Islet of Langerhans (tissue), 1 donor: ENCODE data around the gene ASB10.

Experiments used
- FAIRE-seq: peaks from one replicate; lab custom pipeline; 2011; peaks lifted over from hg19 to GRCh38; lab: Jason Lieb, UNC

The ASB10 gene

DNA sequence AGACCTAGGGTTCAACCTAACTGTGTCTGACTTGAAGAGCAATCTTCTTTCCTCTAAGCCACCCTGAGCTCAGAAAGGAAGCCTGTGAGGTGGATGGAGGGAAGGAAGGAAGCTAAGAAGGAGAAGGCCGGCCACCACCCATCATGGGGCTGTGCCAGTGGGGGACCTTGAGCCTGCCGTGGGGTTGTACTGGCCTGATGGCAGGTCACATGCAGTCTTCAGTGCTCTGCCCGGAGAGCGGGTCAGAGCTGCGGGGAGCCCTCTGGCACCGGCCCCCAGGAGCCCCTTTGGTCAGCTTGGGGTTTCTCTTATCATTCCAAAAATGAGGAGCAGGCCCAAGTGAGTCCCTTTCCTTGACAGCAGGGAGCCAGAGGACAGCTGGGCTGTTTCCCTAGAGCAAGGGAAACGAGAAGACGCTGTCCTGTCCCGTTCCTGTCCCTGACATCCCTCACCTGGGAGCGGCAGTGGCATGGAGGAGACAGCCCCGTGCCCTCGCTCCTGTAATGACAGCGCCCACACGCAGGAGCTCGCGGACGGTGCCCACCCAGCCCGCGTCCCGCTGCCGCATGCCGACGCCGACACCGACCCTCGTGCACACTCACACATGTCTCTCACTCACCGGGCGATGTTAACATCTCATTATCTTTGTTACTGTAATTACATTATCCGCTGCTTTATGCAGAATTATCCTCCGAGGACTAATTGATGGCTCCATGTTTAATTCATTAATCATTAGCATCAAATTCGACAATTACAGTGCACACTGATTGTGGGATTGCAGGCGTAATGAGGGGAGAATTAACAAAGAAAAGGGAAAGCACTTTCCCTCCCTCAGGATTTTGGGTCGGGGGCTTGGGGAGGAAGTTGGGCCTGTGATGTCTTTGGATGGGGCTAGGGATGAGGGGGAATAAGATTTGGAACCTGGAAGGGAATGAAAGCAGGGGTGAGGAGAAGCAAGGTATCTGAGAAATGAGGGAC lies 50.9 kb downstream of the ASB10 start:
- FAIRE-seq = no peak

DNA sequence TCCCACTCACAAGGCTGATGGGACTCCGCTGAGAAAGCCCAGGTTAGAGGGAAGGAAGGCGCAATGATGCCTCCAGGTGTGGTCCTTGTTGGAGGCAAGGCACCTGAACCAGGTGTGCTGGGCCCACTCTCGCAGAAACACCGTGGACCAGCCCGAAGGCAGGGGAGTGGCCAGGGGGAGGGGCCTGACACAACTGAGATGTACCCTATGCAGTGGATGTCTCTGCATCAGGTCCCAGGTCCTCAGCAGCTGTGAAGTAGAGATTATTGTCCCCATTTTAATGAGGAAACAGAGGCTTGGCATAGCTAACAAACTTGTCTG lies 51.6 kb downstream of the ASB10 start:
- no peak for FAIRE-seq

GRCh38 chr7:151134743-151135524 lies 52.1 kb downstream of the ASB10 start:
- FAIRE-seq = no peak

GRCh38 chr7:151133986-151134742 lies 52.9 kb downstream of the ASB10 start:
- no peak for FAIRE-seq

DNA sequence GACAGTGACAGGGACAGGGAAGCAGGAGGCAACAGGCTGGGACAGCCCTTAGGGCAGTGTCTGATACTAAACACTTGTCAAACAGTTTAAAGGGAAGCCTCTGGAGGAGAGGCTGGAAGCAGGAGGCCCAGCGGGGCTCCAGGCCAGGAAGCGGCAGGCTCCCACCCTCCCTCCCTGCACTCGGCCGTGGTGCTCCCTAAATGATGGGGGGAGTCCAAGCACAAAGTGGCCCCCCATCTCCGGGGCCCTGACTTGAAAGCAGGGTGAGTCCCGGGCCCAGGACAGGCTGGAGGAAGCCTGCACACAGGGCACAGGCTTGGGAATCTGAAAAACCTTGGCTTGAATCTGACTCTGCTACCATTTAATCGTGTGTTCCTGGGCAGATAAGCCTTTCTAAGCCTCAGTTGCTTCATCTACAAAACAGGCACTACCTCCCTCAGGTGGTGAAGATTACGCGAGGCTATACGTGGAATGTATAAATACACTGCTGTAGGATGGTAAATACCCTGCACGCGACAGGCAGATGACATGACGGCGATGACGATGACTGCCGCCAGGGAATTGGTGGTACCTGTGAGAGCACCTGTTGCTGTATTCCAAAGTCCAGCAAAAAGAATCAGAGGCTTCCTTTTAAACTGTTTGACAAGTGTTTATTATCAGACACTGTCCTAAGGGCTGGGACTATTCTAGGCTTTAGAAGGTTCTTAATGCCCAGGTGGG lies 53.6 kb downstream of the ASB10 start:
- no peak for FAIRE-seq

DNA sequence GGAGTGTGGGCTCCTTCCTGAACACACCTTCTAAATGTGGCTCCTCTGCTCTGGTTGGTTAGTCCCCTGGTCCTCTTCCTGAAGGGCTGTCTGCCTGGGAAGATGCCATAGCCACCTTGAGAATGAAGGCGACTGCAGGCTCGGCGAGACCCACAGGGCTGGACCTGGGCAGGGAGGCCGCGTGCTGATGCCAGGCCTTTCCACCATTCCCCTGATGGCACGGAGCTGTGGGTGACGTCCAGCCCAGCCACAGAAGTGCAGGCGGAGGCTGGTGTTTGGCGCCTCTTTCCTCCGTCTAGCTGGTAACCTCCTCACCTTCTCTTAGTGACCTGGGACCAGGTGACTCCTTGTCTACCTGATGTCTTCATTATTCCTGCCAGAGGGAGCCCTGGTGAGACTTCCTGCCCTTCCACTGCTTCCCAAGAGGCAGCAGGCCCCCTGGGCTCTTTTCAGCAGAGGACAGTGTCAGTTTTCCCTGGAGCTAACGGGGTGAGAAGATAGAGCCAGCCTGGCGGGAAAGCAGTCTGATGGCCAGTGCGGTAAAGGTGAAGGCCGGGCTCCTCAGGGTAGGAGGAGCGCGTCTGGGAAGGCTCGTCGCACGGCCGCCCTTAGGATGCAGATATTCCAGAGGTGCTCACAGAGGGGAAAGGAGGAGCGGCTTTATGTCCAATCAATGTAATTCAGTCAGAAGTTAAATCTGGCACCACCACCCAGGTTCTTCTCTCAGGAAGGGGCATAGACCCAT lies 54.4 kb downstream of the ASB10 start:
- FAIRE-seq = no peak

GRCh38 chr7:151131592-151132293 lies 55.3 kb downstream of the ASB10 start:
- no peak for FAIRE-seq

GRCh38 chr7:151131224-151131591 lies 55.8 kb downstream of the ASB10 start:
- FAIRE-seq = no peak

GRCh38 chr7:151130741-151131157 lies 56.3 kb downstream of the ASB10 start:
- FAIRE-seq = no peak

- FAIRE-seq = no peak
These were observed 57.0 kb downstream of the ASB10 start for GRCh38 chr7:151129960-151130591.

DNA sequence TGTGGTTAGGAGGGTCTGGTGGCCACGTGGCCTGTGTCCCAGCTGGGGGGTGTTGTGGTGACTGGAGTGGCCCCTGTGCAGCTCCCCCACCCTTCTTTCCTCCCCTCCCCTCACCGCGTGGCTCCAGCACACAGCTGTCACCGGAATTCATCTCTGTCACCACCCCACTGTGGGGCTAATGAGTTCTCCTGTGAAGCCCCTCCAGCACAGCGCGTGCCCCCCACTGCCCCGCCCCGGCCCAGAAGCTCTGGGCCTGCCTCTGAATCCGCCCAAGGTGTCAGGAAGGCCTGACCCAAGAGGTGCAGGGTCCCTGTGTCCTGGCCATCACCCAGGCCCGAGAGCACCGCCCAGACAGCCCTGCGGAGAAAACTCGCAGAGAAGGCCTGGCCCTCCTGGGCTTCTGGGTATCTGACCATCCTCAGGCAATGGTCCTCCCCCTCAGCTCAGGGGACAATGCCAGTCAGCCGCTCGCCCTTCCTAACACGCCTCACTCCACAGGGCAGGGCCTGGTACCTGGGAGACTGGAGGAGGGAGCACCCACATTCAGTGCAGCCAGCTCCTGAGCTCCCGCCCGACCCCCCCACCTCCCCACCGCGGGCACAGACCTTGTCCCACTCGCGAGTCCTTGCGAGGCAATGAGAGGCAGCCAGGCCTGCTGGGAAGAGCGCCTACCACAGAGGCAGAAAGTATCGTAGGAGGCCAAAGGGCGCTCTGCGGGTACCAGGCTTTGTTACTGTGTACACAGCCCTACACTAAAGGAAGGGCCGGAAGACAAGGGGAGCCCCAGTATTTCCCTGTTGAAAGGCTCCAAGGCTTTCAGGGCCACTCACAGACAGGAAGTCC lies 57.7 kb downstream of the ASB10 start:
- FAIRE-seq = no peak

GRCh38 chr7:151128716-151129115 lies 58.3 kb downstream of the ASB10 start:
- FAIRE-seq = no peak

GRCh38 chr7:151128144-151128543 lies 58.9 kb downstream of the ASB10 start:
- FAIRE-seq = no peak

GRCh38 chr7:151126491-151127137 lies 60.4 kb downstream of the ASB10 start:
- no peak for FAIRE-seq

DNA sequence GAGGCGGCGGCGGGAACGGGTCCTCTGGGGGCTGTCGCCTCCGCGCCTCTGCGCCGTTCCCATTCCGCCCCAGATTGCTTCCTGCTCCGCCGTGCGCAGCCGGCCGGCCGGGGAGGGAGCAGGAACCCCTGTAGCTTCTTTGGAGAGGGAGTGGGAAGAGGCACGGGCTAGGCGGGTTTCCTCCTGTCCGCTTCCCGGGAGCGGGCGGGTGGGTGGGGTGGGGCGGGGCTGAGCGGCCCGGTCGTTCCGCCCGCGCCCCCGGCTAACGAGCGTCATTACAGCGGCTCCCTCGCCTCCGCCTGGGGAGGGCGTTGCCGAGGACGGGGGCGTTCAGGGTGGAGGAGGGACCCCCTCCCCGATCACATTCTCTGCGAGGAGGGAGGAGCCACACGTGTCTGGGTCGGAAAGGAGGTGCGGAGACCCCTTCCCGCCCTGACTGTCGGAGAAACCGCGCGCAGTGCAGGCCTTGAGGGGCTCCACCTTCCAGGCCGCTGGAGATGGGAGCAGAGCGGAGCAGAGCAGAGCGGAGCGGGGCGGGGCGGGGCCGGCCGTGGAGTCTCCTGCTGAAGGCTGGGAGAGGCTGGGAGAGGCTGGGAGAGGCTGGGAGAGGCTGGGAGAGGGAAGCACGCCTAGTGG lies 61.1 kb downstream of the ASB10 start:
- no peak for FAIRE-seq
